Measurements from ENCODE around the gene SLC25A51. TPM values are rescaled to one million over a fixed set of nuclear protein-coding genes. Genes with fewer than 3 reads are reported as not detected.
A peak's percentile ranks its signal among the peaks of the same experiment; 100 is the strongest.

The SLC25A51 gene
- total RNA-seq, 3 donors from 2014 or later (not counting 1 experiment from before 2014, with no cell fraction given): 22.2 to 35.4 (median 33.7) TPM

DNA sequence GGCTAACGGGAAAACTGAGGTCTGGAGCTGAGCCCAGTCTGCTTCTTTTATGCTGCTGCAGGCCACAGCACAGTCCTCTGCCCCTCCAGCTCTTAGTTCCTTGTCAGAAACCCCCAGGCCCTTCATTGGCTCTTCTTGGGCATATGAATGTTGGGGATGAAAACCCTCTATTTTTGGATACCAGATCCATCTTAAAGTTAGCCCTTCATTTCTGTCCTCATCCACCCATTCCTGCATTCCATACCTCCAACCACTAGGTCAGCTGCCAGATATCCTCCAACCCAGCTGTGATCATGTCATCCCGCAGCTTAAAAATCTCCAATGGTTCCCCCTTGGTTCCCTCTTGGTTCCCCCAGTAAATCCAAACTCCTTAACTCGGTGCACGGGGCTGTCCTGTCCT is 1.8 kb upstream of the SLC25A51 start:
- TF ChIP-seq, protein P1, sequence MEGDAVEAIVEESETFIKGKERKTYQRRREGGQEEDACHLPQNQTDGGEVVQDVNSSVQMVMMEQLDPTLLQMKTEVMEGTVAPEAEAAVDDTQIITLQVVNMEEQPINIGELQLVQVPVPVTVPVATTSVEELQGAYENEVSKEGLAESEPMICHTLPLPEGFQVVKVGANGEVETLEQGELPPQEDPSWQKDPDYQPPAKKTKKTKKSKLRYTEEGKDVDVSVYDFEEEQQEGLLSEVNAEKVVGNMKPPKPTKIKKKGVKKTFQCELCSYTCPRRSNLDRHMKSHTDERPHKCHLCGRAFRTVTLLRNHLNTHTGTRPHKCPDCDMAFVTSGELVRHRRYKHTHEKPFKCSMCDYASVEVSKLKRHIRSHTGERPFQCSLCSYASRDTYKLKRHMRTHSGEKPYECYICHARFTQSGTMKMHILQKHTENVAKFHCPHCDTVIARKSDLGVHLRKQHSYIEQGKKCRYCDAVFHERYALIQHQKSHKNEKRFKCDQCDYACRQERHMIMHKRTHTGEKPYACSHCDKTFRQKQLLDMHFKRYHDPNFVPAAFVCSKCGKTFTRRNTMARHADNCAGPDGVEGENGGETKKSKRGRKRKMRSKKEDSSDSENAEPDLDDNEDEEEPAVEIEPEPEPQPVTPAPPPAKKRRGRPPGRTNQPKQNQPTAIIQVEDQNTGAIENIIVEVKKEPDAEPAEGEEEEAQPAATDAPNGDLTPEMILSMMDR (IDR thresholded peaks at IDR 0.05): no peak
- intact Hi-C loops (cut with micrococcal nuclease): loop anchor here (2.0 kb wide), 1 partner anchor 457 kb away; no protein-coding TSS in a partner anchor
- no peak overlapping the region for H3K4me3 ChIP-seq (ENCODE audit: low read length)
- Mint-ChIP-seq H3K4me3 (peak overlapping the region; percentile 38), H3K4me1 (peaks cover 17 to 30% of the 10 kb centered on the region in 2 donors), H3K36me3 (no peaks in the 10 kb centered on the region), H3K9me3 (no peaks in the 10 kb centered on the region), H3K27me3 (ENCODE audit: low read depth in 2 of 2) (no peaks in the 10 kb centered on the region), H3K27ac (no peak overlapping the region)
- peaks cover 17% of the 10 kb centered on the region for H3K4me1 ChIP-seq (ENCODE audit: control insufficient read depth, insufficient read depth, low read length)
- 97% methylated on average over 4 of the region's 4 CpGs for WGBS (ENCODE audit: insufficient coverage)
- H3K27me3 ChIP-seq (ENCODE audit: control insufficient read depth, insufficient read depth, low read length): no peaks in the 10 kb centered on the region
- no peaks in the 10 kb centered on the region for H3K36me3 ChIP-seq (ENCODE audit: control insufficient read depth, insufficient read depth, low read length)
- no peak overlapping the region for H3K27ac ChIP-seq (ENCODE audit: low read length)
- H3K9me3 ChIP-seq (ENCODE audit: control insufficient read depth, insufficient read depth, low read length): no peaks in the 10 kb centered on the region
- ATAC-seq: no peak
- no peak for DNase-seq

DNA sequence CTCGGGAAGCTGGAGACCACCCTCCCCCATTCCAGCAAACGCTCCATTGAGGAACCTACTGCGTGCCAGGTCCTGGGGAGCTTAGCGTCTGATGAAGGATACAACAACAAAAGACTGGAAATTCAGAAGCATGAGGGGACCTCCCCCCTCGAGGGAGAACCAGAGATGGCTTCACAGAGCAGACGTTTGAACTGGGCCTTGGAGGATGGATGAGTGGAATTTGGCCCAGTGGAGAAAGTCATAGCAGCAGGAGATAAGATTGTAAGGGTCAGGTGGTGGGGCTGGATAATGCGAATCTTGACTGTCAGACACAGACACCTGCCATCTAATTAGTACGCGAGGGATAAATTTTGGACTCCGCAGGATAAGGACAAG is 1.2 kb upstream of the SLC25A51 start:
- Mint-ChIP-seq H3K4me1 (peaks cover 17 to 33% of the 10 kb centered on the region in 2 donors), H3K27me3 (ENCODE audit: low read depth in 2 of 2) (no peaks in the 10 kb centered on the region), H3K4me3 (peak overlapping the region; percentile 42), H3K9me3 (no peaks in the 10 kb centered on the region), H3K36me3 (no peaks in the 10 kb centered on the region), H3K27ac (peak overlapping the region in 1 of 2 donors; percentile 94)
- no peaks in the 10 kb centered on the region for H3K36me3 ChIP-seq (ENCODE audit: control insufficient read depth, insufficient read depth, low read length)
- 93% methylated on average over 10 of the region's 10 CpGs for WGBS (ENCODE audit: insufficient coverage)
- H3K27me3 ChIP-seq (ENCODE audit: control insufficient read depth, insufficient read depth, low read length): no peaks in the 10 kb centered on the region
- intact Hi-C loops (cut with micrococcal nuclease): loop anchor here (2.0 kb wide), 1 partner anchor 458 kb away; no protein-coding TSS in a partner anchor
- H3K4me1 ChIP-seq (ENCODE audit: control insufficient read depth, insufficient read depth, low read length): peaks cover 17% of the 10 kb centered on the region
- H3K9me3 ChIP-seq (ENCODE audit: control insufficient read depth, insufficient read depth, low read length): no peaks in the 10 kb centered on the region
- DNase-seq: no peak
- no peak overlapping the region for H3K4me3 ChIP-seq (ENCODE audit: low read length)
- TF ChIP-seq, protein P1 (IDR thresholded peaks at IDR 0.05): no peak
- ATAC-seq: no peak
- H3K27ac ChIP-seq (ENCODE audit: low read length): no peak overlapping the region

GRCh38 chr9:37904445-37905130 is 661 bp upstream of the SLC25A51 start:
- Histone ChIP-seq H3K36me3 (ENCODE audit: control insufficient read depth, insufficient read depth, low read length) (no peaks in the 10 kb centered on the region), H3K9me3 (ENCODE audit: control insufficient read depth, insufficient read depth, low read length) (no peaks in the 10 kb centered on the region), H3K27ac (ENCODE audit: low read length) (peak overlapping the region; percentile 78), H3K4me1 (ENCODE audit: control insufficient read depth, insufficient read depth, low read length) (peaks cover 17% of the 10 kb centered on the region), H3K4me3 (ENCODE audit: low read length) (peak overlapping the region; percentile 58), H3K27me3 (ENCODE audit: control insufficient read depth, insufficient read depth, low read length) (no peaks in the 10 kb centered on the region)
- ATAC-seq (peak in 1 of 3 donors; percentile 1), DNase-seq (no peak)
- no peaks in the 10 kb centered on the region for H3K9me3 Mint-ChIP-seq
- TF ChIP-seq, protein P1 (IDR thresholded peaks at IDR 0.05): no peak
- peak overlapping the region; percentile 94 for H3K4me3 Mint-ChIP-seq
- peak overlapping the region; percentile 86 to 94 for H3K27ac Mint-ChIP-seq
- no peaks in the 10 kb centered on the region for H3K27me3 Mint-ChIP-seq (ENCODE audit: low read depth in 2 of 2)
- H3K36me3 Mint-ChIP-seq: no peaks in the 10 kb centered on the region
- intact Hi-C loops (cut with micrococcal nuclease): loop anchor here (2.0 kb wide), 1 partner anchor 458 kb away; no protein-coding TSS in a partner anchor
- H3K4me1 Mint-ChIP-seq: peaks cover 17 to 33% of the 10 kb centered on the region in 2 donors
- WGBS (ENCODE audit: insufficient coverage): 51% methylated on average over 36 of the region's 36 CpGs

Measured in natural killer cell (primary cell).